Upper lobe of left lung (tissue), 6 donors: ENCODE data around the gene NIN. TPM values are rescaled to one million over a fixed set of nuclear protein-coding genes. Genes with fewer than 3 reads are reported as not detected.
"Not testable (repeated sequence)": the region's sequence is repeated elsewhere in the genome, so short reads cannot be mapped to it uniquely, and the experiment has no call there.

Experiments
- ATAC-seq, 2 donors: fragments of 200-7000 bp; cut with Tn5 transposase; one replicate each; pipeline ENCODE4 v1.9.1; 2022; ENCODE audit warnings: mild to moderate bottlenecking in 2 of 2, moderate library complexity in 2 of 2; ENCODE audit not compliant: low FRiP score in 2 of 2
- DNase-seq, 2 donors: peaks; one replicate each; pipeline ENCODE4 v3.0.0-alpha.2; 2019 to 2020
- H3K27ac ChIP-seq, 4 donors: fragments of 200-600 bp; sonication (generic); one replicate each; pipeline ENCODE4 v1.5.1; 2016 to 2019
- H3K27me3 ChIP-seq, 4 donors: fragments of 200-600 bp; sonication (generic); one replicate each; pipeline ENCODE4 v1.5.1; 2017 to 2019
- H3K36me3 ChIP-seq, 4 donors: fragments of 200-600 bp; sonication (generic); one replicate each; pipeline ENCODE4 v1.5.1; 2016 to 2019
- H3K4me1 ChIP-seq, 4 donors: fragments of 200-600 bp; sonication (generic); one replicate each; pipeline ENCODE4 v1.5.1; 2018 to 2019
- H3K4me3 ChIP-seq, 4 donors: fragments of 200-600 bp; sonication (generic); one replicate each; pipeline ENCODE4 v1.5.1; 2017 to 2019; ENCODE audit warnings: mild to moderate bottlenecking in 2 of 4, moderate library complexity in 1 of 4
- H3K9me3 ChIP-seq, 4 donors: fragments of 200-600 bp; sonication (generic); one replicate each; pipeline ENCODE4 v1.5.1; 2018 to 2019
- CTCF ChIP-seq, 6 experiments: fragments of 450-650 bp in 4 of 6; fragments of 200-600 bp in 2 of 6; sonication (generic) in 2 of 6; IDR thresholded peaks; one replicate each; pipeline ENCODE4 v1.5.1; 2016 to 2019; ENCODE audit warnings: antibody characterized with exemption in 6 of 6
- EP300 ChIP-seq, 4 donors: sonication (generic); formaldehyde crosslinking; IDR thresholded peaks; one replicate each; pipeline ENCODE4 v1.5.1; 2017; ENCODE audit warnings: antibody characterized with exemption in 4 of 4, control low read depth in 2 of 4
- POLR2A ChIP-seq, 4 donors: fragments of 450-650 bp; IDR thresholded peaks; one replicate each; pipeline ENCODE4 v1.5.1; 2016 to 2017; ENCODE audit warnings: antibody characterized with exemption in 4 of 4, mild to moderate bottlenecking in 2 of 4
- POLR2AphosphoS5 ChIP-seq, 2 donors: sonication (generic); formaldehyde crosslinking; IDR thresholded peaks; one replicate each; pipeline ENCODE4 v1.5.1; 2017; ENCODE audit warnings: antibody characterized with exemption in 2 of 2
- WGBS, 2 donors: methylation state at CpG; one replicate each; pipeline ENCODE4 v1.1.5; 2017 to 2018; 5-methylcytosine and 5-hydroxymethylcytosine counted together
- total RNA-seq, 6 donors: library from RNA; depleted of rRNA in 4 of 6; stranded (reverse); fragments of >200 nt in 4 of 6; gene quantifications; one replicate each; pipeline versions ENCODE4 v1.1.0 to v1.2.1, GENCODE V29; 2016 to 2021
- donor health status: DM: no; HTN: no; CAD: no; lungs with moderate emphysema.
- donor health status: DM: no; HTN: yes; CAD: no; lungs with severe emphysema.

Gene NIN
- total RNA-seq, 6 donors from 2014 or later, result 24.8 to 50.3 (median 42.2) TPM

DNA sequence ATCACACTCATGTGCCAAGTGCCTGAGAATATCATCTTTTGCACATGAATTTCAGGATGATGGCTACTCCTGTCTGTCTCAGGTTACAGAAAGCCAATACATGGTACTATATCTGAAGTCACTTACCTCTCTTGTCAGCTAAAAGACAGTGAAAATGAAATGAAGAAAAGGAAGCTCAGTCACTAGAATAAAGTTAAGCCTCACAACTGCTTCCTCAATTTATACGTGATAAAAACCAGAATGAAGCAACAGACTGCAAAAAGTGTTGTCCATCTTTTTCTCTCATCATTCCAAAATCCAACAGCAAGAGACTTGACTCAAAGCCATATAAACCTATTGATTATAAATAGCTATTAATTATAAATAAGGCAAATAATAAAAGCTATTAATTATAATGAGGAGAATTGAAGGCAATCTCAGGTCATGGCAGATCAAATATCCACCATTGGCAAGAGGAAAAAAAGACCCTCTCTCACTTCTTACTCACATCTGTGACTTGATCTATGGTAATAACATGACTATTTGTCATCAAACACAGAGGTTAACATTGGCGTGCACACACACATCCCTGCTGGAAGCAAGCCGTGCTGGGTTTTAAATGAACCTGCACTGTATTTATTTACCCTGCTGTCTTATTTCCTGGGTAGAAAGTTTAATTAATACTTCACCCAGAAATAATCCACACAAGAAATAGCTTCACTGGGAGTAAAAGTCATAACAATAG, 10.0 kb downstream of the NIN start:
- TF ChIP-seq CTCF (IDR thresholded peaks at IDR 0.05) (no peak), POLR2A (IDR thresholded peaks at IDR 0.05) (no peak), EP300 (IDR thresholded peaks at IDR 0.05) (no peak), POLR2AphosphoS5 (IDR thresholded peaks at IDR 0.05) (no peak)
- 76 to 77% methylated on average over 3 of the region's 3 CpGs for WGBS, 2 donors

DNA sequence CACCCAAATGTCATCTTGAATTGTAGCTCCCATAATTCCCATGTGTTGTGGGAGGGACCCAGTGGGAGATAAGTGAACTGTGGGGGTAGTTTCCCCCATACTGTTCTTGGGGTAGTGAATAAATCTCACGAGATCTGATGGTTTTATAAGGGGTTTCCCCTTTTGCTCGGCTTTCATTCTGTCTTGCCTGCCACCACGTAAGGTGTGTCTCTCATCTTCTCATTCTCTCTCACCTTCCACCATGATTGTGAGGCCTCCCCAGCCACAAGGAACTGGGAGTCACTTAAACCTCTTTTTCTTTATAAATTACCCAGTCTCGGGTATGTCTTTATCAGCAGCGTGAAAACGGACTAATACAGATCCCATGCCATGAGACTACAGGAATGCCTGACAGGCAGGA, 11.7 kb downstream of the NIN start:
- not testable (repeated sequence) for H3K27ac ChIP-seq, DNase-seq, H3K27me3 ChIP-seq, H3K9me3 ChIP-seq, H3K4me3 ChIP-seq, ATAC-seq, H3K36me3 ChIP-seq
- 85 to 87% methylated on average over 6 of the region's 6 CpGs for WGBS, 2 donors
- H3K4me1 ChIP-seq, result peaks cover 20 to 42% (median 36%) of the 10 kb centered on the region in 4 donors

More for the DNA sequence above, 10.0 kb downstream of the NIN start:
- Histone ChIP-seq H3K9me3 (no peaks in the 10 kb centered on the region), H3K4me3 (no peak overlapping the region), H3K4me1 (peaks cover 20 to 42% (median 38%) of the 10 kb centered on the region in 4 donors), H3K27me3 (no peaks in the 10 kb centered on the region), H3K36me3 (no peaks in the 10 kb centered on the region), H3K27ac (peak overlapping the region; percentile 12 to 80 (median 22))
- no peak for DNase-seq
- no peak for ATAC-seq

DNA sequence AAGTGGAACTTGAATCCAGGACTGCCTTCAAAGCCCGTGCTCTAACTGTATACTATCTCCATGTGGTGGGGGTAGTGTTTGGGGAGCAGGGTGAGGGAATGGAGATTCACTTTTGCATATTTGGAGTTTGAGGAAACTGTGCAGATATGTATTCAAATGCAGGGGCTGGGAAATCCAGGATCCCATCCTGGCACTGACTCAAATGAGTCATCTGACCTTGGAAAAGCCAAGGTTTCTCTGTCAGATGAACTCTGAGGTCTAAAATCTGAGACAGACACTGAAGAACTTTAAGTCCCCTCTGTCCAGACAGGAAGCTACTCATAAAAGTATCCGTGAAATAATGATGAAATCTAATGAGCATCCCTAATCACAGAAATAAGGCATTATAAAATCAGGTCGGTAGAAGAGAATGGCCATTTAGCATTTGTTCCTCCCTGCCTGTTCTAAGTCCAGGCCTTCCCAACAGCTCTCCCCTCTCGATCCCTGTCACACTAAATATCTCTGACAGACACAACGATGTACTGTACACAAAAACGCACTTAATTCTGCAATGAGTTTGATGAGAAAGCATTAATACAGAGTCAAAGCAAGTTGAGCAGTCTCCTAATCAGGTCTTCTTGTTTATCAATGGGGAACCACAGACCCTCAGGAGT, 14.4 kb downstream of the NIN start:
- H3K36me3 ChIP-seq, result no peaks in the 10 kb centered on the region

GRCh38 chr14:50815526-50815925, 15.4 kb downstream of the NIN start:
- DNase-seq, H3K36me3 ChIP-seq, H3K27me3 ChIP-seq, H3K27ac ChIP-seq, ATAC-seq, H3K9me3 ChIP-seq, H3K4me3 ChIP-seq: not testable (repeated sequence)
- peaks cover 7 to 21% (median 15%) of the 10 kb centered on the region in 4 donors for H3K4me1 ChIP-seq
- WGBS, 2 donors, result 94 to 96% methylated on average over 5 of the region's 5 CpGs

More for the DNA sequence above, 14.4 kb downstream of the NIN start:
- H3K27ac ChIP-seq, result no peak overlapping the region
- 61 to 69% methylated on average over 6 of the region's 6 CpGs for WGBS, 2 donors
- no peaks in the 10 kb centered on the region for H3K27me3 ChIP-seq
- ATAC-seq, result peak in 1 of 2 donors; percentile 47
- TF ChIP-seq POLR2A (IDR thresholded peaks at IDR 0.05), result no peak
- no peak for TF ChIP-seq EP300 (IDR thresholded peaks at IDR 0.05)
- no peak for TF ChIP-seq CTCF (IDR thresholded peaks at IDR 0.05)
- TF ChIP-seq POLR2AphosphoS5 (IDR thresholded peaks at IDR 0.05), result no peak
- H3K4me3 ChIP-seq, result no peak overlapping the region
- no peak for DNase-seq
- no peaks in the 10 kb centered on the region for H3K9me3 ChIP-seq
- peaks cover 12 to 30% (median 20%) of the 10 kb centered on the region in 4 donors for H3K4me1 ChIP-seq

GRCh38 chr14:50815058-50815457, 15.9 kb downstream of the NIN start:
- WGBS, 2 donors, result 50 to 92% methylated on average over 1 of the region's 1 CpG

GRCh38 chr14:50814161-50814560, 16.8 kb downstream of the NIN start:
- Histone ChIP-seq H3K27ac (peak overlapping the region in 1 of 4 donors; percentile 19), H3K36me3 (no peaks in the 10 kb centered on the region), H3K4me3 (no peak overlapping the region), H3K4me1 (peaks cover 7 to 21% (median 15%) of the 10 kb centered on the region in 4 donors), H3K9me3 (no peaks in the 10 kb centered on the region), H3K27me3 (no peaks in the 10 kb centered on the region)
- ATAC-seq (no peak), DNase-seq (no peak)
- WGBS, 2 donors, result 88 to 89% methylated on average over 3 of the region's 3 CpGs
- no peak for TF ChIP-seq POLR2A (IDR thresholded peaks at IDR 0.05)
- TF ChIP-seq CTCF (IDR thresholded peaks at IDR 0.05), result no peak
- TF ChIP-seq EP300 (IDR thresholded peaks at IDR 0.05), result no peak
- TF ChIP-seq POLR2AphosphoS5 (IDR thresholded peaks at IDR 0.05), result no peak

More at GRCh38 chr14:50815058-50815457, 15.9 kb downstream of the NIN start:
- not testable (repeated sequence) for DNase-seq, H3K36me3 ChIP-seq, H3K27ac ChIP-seq, H3K27me3 ChIP-seq, H3K9me3 ChIP-seq, ATAC-seq, H3K4me3 ChIP-seq
- H3K4me1 ChIP-seq, result peaks cover 7 to 21% (median 15%) of the 10 kb centered on the region in 4 donors
